ENCODE results near the gene FOXD2. TPM values are rescaled to one million over a fixed set of nuclear protein-coding genes. Genes with fewer than 3 reads are reported as not detected.

Gene FOXD2
- total RNA-seq, 1 donor from 2014 or later, result 0.35 TPM

GRCh38 chr1:47403321-47403910 is 34.4 kb upstream of the FOXD2 start:
- intact Hi-C loops (cut with DNase I), result no loop called here
- H3K4me1 ChIP-seq, result no peaks in the 10 kb centered on the region
- no peak overlapping the region for H3K4me3 ChIP-seq
- no peaks in the 10 kb centered on the region for H3K9me3 ChIP-seq
- peaks cover 1% of the 10 kb centered on the region for H3K27me3 ChIP-seq
- TF ChIP-seq CTCF (IDR thresholded peaks at IDR 0.05), result no peak
- ATAC-seq (no peak), DNase-seq (no peak)
- no peaks in the 10 kb centered on the region for H3K36me3 ChIP-seq
- H3K27ac ChIP-seq, result no peak overlapping the region

DNA sequence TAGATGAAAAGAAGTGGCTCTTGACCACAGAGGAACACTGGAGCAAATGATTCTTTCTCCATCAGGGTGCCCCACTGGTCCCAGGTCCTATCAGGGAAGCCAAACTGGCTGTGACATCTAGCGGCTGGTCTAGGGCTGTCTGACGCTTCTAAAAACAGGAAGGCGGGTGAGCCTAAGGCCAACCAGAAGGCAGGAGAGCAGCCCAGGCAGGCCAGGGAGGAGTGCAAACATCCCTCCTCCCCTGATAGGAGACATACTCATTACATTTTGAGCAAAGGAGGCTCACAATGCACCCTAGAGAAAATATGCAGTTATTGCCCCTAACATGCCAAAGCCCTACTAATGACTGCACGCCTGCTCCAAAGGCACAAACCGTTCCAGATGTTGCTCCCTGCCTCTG is 32.1 kb upstream of the FOXD2 start:
- Histone ChIP-seq H3K36me3 (no peaks in the 10 kb centered on the region), H3K27me3 (no peaks in the 10 kb centered on the region), H3K27ac (no peak overlapping the region), H3K4me3 (no peak overlapping the region), H3K9me3 (no peaks in the 10 kb centered on the region), H3K4me1 (no peaks in the 10 kb centered on the region)
- intact Hi-C loops (cut with DNase I), result no loop called here
- DNase-seq (no peak), ATAC-seq (peak; percentile 55)
- TF ChIP-seq CTCF (IDR thresholded peaks at IDR 0.05), result no peak

DNA sequence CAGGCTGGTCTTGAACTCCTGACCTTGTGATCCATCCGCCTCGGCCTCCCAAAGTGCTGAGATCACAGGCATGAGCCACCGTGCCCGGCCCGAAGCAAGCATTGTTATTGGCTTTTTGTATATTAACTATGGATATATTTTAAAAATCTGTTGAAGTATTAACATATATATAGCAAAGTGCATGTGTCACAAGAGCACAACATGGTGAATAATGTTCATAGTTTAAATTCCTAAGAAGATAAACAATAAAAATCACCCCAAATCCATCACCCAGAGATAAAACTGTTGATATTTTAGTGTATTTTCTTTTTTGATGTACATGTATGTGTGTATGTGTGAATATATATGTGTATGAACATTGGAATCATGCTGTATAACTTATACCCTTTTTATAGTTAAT is 30.9 kb upstream of the FOXD2 start:
- intact Hi-C loops (cut with DNase I), result no loop called here
- H3K27me3 ChIP-seq, result no peaks in the 10 kb centered on the region
- H3K27ac ChIP-seq, result no peak overlapping the region
- no peak for TF ChIP-seq CTCF (IDR thresholded peaks at IDR 0.05)
- no peaks in the 10 kb centered on the region for H3K4me1 ChIP-seq
- H3K9me3 ChIP-seq, result no peaks in the 10 kb centered on the region
- DNase-seq (no peak), ATAC-seq (no peak)
- H3K36me3 ChIP-seq, result no peaks in the 10 kb centered on the region
- H3K4me3 ChIP-seq, result no peak overlapping the region

DNA sequence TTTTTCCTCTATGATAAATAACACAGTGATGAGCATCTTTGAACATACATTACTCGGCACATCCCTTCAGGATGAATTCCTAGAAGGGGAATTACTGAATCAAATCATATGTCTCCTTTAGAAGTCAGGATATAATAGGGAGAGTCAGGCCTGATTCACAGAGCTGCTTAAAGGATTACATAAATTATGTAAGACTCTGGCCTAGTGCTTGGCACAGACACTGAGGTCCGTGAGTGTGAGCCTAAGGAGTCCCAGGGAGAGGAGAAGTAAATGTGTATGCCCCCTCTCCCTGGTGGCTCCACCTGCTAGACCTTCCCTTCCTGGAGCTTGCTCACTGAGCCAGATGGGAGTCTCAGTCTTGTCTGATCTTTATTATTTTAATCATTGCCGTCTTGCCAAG is 30.4 kb upstream of the FOXD2 start:
- no peaks in the 10 kb centered on the region for H3K4me1 ChIP-seq
- ATAC-seq (no peak), DNase-seq (no peak)
- H3K9me3 ChIP-seq, result no peaks in the 10 kb centered on the region
- H3K36me3 ChIP-seq, result no peaks in the 10 kb centered on the region
- TF ChIP-seq CTCF (IDR thresholded peaks at IDR 0.05), result no peak
- no peak overlapping the region for H3K27ac ChIP-seq
- H3K4me3 ChIP-seq, result no peak overlapping the region
- intact Hi-C loops (cut with DNase I), result no loop called here
- H3K27me3 ChIP-seq, result no peaks in the 10 kb centered on the region

- no peak for TF ChIP-seq CTCF (IDR thresholded peaks at IDR 0.05)
- no peaks in the 10 kb centered on the region for H3K4me1 ChIP-seq
- H3K27me3 ChIP-seq, result no peaks in the 10 kb centered on the region
- no peaks in the 10 kb centered on the region for H3K36me3 ChIP-seq
- no peaks in the 10 kb centered on the region for H3K9me3 ChIP-seq
- no peak overlapping the region for H3K4me3 ChIP-seq
- DNase-seq (no peak), ATAC-seq (peak; percentile 17)
- H3K27ac ChIP-seq, result no peak overlapping the region
- intact Hi-C loops (cut with DNase I), result no loop called here
These were observed 28.4 kb upstream of the FOXD2 start for GRCh38 chr1:47409311-47410067.

Data from upper lobe of right lung (tissue), 1 donor.